EL (cell line): ENCODE results near the gene PLAC1.

Source experiments
- DNase-seq: peaks from one replicate; pipeline ENCODE4 v3.0.0-alpha.2; 2016

Gene PLAC1

GRCh38 chrX:134572816-134573682 is 85.2 kb downstream of the PLAC1 start:
- peak; percentile 72 for DNase-seq

DNA sequence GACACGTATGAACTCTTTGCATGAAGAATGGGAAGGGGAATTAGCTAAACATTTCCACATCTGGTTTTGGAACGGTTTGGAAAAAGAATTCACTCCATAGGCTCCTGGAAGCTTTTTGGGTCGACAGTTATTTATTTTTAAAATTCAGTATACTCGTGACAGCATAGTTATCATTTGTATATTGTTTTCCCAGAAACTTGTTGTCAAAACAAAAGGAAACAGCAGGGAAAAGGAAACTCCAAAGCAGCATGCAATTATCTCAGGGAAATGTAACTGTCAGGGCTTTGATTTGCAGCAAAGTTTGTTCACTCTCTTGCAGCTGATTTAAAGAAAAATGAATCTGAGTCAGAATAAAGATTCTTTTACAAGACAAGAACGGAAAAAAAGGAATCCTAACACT is 86.5 kb downstream of the PLAC1 start:
- DNase-seq: no peak

- DNase-seq: no peak
Observed at GRCh38 chrX:134570899-134571298, 87.4 kb downstream of the PLAC1 start.

DNA sequence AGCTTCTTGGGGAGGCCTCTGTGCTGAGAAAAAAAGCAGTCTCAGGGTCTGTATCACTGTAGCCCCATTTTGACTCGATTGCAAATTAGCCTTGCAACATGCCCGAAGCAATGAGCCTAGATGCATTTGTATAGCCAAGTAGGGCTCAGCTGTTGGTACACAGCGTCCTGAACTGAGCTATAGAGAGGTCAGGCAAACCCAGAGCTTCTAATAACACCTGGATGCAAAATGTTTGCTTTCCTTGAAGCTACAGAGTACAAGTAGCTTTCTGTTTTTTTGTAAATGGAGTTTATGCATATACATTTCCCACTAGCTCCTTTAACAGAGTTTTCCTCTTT is 87.8 kb downstream of the PLAC1 start:
- no peak for DNase-seq

- DNase-seq: no peak
Observed at GRCh38 chrX:134569306-134569705, 89.0 kb downstream of the PLAC1 start.

- no peak for DNase-seq
Observed at GRCh38 chrX:134568285-134569016, 89.8 kb downstream of the PLAC1 start.

GRCh38 chrX:134566506-134566905 is 91.8 kb downstream of the PLAC1 start:
- no peak for DNase-seq

DNA sequence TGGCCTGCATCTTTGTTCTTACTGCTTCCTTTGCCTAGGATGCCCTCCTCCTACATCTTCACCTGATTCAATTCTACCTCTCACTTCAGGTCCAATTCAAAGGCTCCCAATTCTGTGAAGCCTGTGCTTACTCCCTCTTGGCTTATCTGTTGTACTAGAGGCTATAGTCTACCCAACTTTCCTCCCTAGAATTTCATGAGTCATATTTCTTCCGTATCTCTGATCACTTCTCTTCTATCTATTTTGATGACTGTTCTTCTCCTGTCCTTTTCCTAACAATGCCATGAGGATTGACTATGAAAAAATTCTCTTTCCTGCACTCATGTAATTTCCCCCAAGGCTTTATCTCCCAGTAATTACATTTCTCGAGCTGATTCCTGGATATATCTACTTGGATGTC is 96.3 kb downstream of the PLAC1 start:
- DNase-seq: no peak

GRCh38 chrX:134558133-134558532 is 100.1 kb downstream of the PLAC1 start:
- no peak for DNase-seq

DNA sequence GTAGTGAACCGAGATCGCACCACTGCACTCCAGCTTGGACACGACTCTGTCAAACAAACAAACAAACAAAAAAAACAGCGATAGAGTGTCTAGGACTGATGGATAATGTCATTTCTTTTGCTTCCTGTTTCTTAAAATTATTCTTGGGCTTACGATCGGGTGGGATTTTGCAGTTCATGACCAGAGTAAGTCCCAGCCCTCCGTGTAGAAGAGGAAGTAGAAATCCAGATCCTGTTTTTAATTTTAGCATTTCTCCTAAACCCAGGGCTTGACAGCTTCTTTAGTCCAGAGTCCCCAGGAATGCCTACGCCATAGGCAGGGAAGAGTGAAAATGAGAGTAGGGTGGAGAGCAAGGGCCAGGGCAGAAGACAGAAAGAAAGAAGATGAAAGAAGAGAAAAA is 104.0 kb downstream of the PLAC1 start:
- DNase-seq: no peak

- DNase-seq: no peak
Observed at GRCh38 chrX:134552351-134552750, 105.9 kb downstream of the PLAC1 start.

- peak; percentile 68 for DNase-seq
Observed at GRCh38 chrX:134551376-134552048, 106.8 kb downstream of the PLAC1 start.

DNA sequence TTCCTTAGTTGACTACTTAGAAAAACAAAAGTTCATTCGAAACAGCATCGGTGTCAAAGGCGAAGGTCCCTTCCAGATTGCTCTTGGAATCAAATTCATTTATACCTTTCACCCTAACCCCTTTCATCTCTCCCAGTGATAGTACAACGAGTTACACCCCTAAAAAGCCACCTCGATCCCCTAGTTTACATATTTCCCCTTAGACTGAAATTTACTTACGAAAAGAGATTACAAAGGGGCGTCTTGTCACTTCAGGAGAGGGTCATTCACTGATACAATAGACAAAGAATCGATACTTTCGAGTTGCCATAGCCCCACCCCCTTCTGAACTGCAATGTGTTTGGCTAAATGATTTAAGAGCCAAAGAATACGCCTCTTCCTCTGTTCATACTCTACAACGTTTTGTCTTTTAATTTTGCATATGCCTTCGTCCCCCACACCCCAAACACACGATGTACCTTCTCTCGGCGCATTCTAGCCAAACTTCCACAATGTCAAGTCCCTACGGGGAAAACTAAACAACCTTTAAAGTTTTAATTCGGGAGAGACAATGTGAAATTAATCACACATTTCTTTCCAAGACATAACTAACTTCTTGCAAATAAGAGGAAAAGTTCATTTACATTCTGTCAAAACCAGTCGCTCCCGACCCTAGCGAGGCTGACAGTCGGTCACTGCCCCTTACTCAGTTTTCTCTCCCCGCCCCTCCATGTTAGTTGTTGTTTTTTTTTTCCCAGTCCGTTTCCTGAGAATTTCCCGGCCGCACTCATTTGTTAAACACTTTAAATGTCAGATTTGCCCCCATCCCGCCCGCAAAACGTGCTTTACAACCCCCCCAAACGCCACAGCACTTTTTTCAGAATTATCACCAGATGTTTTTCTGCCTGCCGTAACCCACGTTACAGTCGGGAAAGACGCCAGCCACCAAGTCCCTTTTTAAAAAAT is 109.7 kb downstream of the PLAC1 start:
- peak; percentile 26 for DNase-seq

- no peak for DNase-seq
Observed at GRCh38 chrX:134547047-134547679, 111.1 kb downstream of the PLAC1 start.

- no peak for DNase-seq
Observed at GRCh38 chrX:134546187-134546586, 112.1 kb downstream of the PLAC1 start.

DNA sequence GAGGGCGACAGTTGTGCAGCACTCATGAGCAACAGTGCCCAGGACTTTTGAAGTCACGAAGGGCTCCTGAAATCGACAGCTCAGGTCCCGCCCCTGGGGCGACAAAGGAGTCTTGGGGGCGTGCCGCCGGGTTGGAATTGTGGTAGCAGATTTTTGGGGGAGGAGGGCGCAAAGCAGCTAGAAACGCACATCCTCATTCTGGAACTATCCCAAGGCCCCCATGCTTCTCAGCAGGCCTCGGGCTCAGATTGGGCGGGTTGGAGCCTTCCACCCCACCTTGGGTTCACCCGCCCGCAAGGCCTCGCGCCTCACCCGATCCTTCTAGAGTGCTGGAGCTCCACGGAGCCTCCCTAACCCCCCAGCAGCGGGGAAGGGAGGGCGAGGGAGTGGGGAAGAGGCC is 112.8 kb downstream of the PLAC1 start:
- DNase-seq: no peak

- no peak for DNase-seq
Observed at GRCh38 chrX:134544513-134545151, 113.6 kb downstream of the PLAC1 start.

GRCh38 chrX:134544135-134544512 is 114.1 kb downstream of the PLAC1 start:
- DNase-seq: no peak

DNA sequence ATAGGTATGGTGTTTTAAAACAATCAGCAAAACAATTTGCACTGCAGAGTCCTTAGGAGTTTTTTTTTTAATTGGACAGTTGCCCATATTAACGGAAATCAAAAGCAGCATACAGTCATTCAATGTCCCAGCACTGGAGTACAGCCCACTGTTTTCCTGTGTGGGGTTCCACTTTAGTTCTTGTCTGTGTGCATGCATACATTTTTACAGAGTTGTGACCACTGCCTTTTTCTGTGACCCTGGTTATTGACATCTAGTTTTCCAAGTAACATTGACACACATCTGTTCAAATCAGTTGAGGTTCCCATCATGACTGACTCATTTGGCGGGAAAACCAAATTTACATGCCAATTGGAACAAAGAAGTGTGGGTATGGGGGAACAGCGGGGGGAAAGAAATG is 115.0 kb downstream of the PLAC1 start:
- DNase-seq: no peak

DNA sequence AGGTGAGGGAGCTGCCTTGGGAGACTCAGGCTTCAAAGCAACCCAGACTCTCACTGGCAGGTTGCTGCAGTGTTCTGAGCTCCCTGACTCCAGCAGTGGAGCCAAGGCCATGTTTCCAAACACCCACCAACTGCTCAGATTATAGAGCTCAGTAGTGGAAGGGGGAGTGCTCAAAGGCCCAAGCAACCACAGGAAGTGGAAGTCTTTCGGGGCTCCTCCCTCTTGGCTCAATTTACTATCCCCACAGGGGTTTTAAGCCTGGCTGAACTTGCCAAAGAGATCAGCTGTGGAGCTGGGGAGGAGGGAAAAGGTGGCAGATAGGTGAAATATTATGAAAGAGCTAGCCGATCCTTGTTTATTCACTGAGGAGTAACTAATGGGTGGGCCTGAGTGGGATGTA is 115.8 kb downstream of the PLAC1 start:
- DNase-seq: peak; percentile 68

DNA sequence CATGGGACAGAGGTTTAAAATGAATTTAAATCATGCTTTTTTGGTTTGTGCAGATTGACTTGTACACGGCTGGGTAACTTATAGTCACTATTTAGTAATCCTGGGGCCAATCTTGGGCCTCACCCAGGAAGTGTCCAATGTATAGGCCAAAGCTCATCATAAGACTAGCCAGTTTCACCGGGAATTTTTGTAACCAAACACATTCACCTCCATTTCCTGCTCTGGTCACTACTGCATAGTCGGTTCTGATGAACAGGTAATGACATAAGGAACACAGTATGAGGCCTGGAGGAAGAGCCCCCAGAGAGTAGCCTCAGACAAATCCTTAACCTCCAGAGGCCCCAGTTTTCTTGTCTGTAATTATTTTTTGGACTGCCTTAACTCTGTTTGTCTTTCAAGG is 116.4 kb downstream of the PLAC1 start:
- no peak for DNase-seq

DNA sequence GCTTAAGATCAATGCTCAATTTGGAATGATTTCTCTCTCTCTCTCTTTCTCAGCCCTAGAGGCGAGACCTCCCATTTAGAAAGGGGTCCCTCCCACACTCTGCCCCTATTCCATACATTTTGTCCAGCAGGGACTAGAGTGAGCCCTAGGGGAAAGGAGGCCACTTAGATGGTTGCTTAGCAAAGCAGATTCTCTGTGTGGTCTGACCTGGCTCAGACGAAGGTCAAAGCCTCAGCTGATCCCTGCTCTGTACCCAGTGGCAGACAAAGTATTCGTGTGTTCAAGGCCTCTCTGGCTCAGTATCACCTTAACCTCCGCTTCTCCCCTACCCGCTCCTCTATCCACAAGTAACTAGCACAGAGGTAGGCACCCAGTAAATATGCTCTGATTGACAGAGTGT is 120.0 kb downstream of the PLAC1 start:
- DNase-seq: no peak
